Mesenchymal stem cell (in vitro differentiated cells and primary cell): ENCODE data around the gene RAX.

Experiments used
- DNase-seq: peaks from one replicate; pipeline ENCODE4 v3.0.0-alpha.2; 2013
- H2AFZ ChIP-seq: one replicate; pipeline ENCODE4 v1.6.1; 2013; ENCODE audit warnings: low read depth, mild to moderate bottlenecking, control low read depth, inconsistent platforms, low read length, moderate library complexity
- H2AK5ac ChIP-seq: 2 replicates; pipeline ENCODE4 v1.6.1; 2013; ENCODE audit warnings: low read length, moderate library complexity, mild to moderate bottlenecking, inconsistent platforms; ENCODE audit not compliant: severe bottlenecking
- H2BK120ac ChIP-seq: one replicate; pipeline ENCODE4 v1.6.1; 2013; ENCODE audit warnings: low read depth, mild to moderate bottlenecking, inconsistent platforms, low read length, moderate library complexity
- H2BK12ac ChIP-seq, 2 experiments: one replicate each; pipeline ENCODE4 v1.6.1; 2013; ENCODE audit warnings: inconsistent platforms in 2 of 2, low read length in 2 of 2, mild to moderate bottlenecking in 2 of 2, moderate library complexity in 2 of 2, control low read depth in 1 of 2
- H2BK15ac ChIP-seq: one replicate; pipeline ENCODE4 v1.6.1; 2013; ENCODE audit warnings: mild to moderate bottlenecking, low read depth, inconsistent platforms; ENCODE audit not compliant: poor library complexity, severe bottlenecking
- H2BK5ac ChIP-seq: 2 replicates; pipeline ENCODE4 v1.6.1; 2013; ENCODE audit warnings: low read depth, mild to moderate bottlenecking, low read length, control low read depth, inconsistent platforms; ENCODE audit not compliant: poor library complexity, severe bottlenecking
- H3K14ac ChIP-seq, 2 experiments: one replicate each; pipeline ENCODE4 v1.6.1; 2013; ENCODE audit warnings: inconsistent platforms in 2 of 2, low read length in 2 of 2, control low read depth in 1 of 2, mild to moderate bottlenecking in 1 of 2, moderate library complexity in 1 of 2
- H3K18ac ChIP-seq, 2 experiments: one replicate each; pipeline ENCODE4 v1.6.1; 2013; ENCODE audit warnings: inconsistent platforms in 2 of 2, low read length in 2 of 2, control low read depth in 1 of 2, low read depth in 1 of 2, mild to moderate bottlenecking in 1 of 2
- H3K23ac ChIP-seq, 2 experiments: one replicate each; pipeline ENCODE4 v1.6.1; 2013; ENCODE audit warnings: inconsistent platforms in 2 of 2, low read length in 2 of 2, mild to moderate bottlenecking in 2 of 2, moderate library complexity in 2 of 2, control low read depth in 1 of 2
- H3K27ac ChIP-seq: 2 replicates; pipeline ENCODE4 v1.5.1; 2013; ENCODE audit warnings: mild to moderate bottlenecking, moderate library complexity, low read length, control low read depth, inconsistent platforms; ENCODE audit not compliant: poor library complexity, severe bottlenecking
- H3K27me3 ChIP-seq, 2 experiments: 2 replicates each; pipeline versions ENCODE4 v1.6.1 to v1.7.0; 2013; ENCODE audit warnings: low read length in 2 of 2, mild to moderate bottlenecking in 2 of 2, moderate library complexity in 2 of 2, control low read depth in 1 of 2, inconsistent platforms in 1 of 2; ENCODE audit not compliant: control insufficient read depth in 1 of 2, insufficient read depth in 1 of 2
- H3K36me3 ChIP-seq, 2 experiments: 2 replicates each; pipeline versions ENCODE4 v1.6.1 to v1.7.0; 2013; ENCODE audit warnings: low read length in 2 of 2, control low read depth in 1 of 2, inconsistent platforms in 1 of 2, low read depth in 1 of 2, mild to moderate bottlenecking in 1 of 2; ENCODE audit not compliant: insufficient read depth in 2 of 2, control insufficient read depth in 1 of 2
- H3K4ac ChIP-seq, 2 experiments: one replicate each; pipeline ENCODE4 v1.6.1; 2013; ENCODE audit warnings: inconsistent platforms in 2 of 2, low read length in 2 of 2, mild to moderate bottlenecking in 2 of 2, moderate library complexity in 2 of 2, control low read depth in 1 of 2, low read depth in 1 of 2
- H3K4me1 ChIP-seq: 2 replicates; pipeline ENCODE4 v1.6.1; 2013; ENCODE audit warnings: low read depth, low read length, control low read depth; ENCODE audit not compliant: control insufficient read depth, insufficient read depth
- H3K4me2 ChIP-seq: 2 replicates; pipeline ENCODE4 v1.6.1; 2013; ENCODE audit warnings: low read length, mild to moderate bottlenecking, inconsistent platforms; ENCODE audit not compliant: poor library complexity, severe bottlenecking
- H3K4me3 ChIP-seq, 2 experiments: 2 replicates each; pipeline versions ENCODE4 v1.5.1 to v1.7.0; 2013; ENCODE audit warnings: low read length in 2 of 2, mild to moderate bottlenecking in 2 of 2, control low read depth in 1 of 2, low read depth in 1 of 2; ENCODE audit not compliant: insufficient read depth in 1 of 2
- H3K79me1 ChIP-seq: replicated peaks from 2 replicates; pipeline ENCODE4 v1.6.1; 2013; ENCODE audit warnings: mild to moderate bottlenecking, control low read depth, low read length, inconsistent platforms; ENCODE audit not compliant: poor library complexity, severe bottlenecking
- H3K9ac ChIP-seq: 2 replicates; pipeline ENCODE4 v1.7.0; 2013; ENCODE audit warnings: mild to moderate bottlenecking, low read length, moderate library complexity
- H3K9me3 ChIP-seq: 2 replicates; pipeline ENCODE4 v1.7.0; 2013; ENCODE audit warnings: mild to moderate bottlenecking, low read length; ENCODE audit not compliant: control insufficient read depth
- H4K8ac ChIP-seq: one replicate; pipeline ENCODE4 v1.6.1; 2013; ENCODE audit warnings: inconsistent platforms, mild to moderate bottlenecking, low read length, moderate library complexity
- H4K91ac ChIP-seq: one replicate; pipeline ENCODE4 v1.6.1; 2013; ENCODE audit warnings: mild to moderate bottlenecking, low read length, inconsistent platforms
- WGBS: methylation state at CpG from one replicate; pipeline ENCODE4 v1.1.7; 2013; ENCODE audit warnings: mixed read lengths; 5-methylcytosine and 5-hydroxymethylcytosine counted together

RAX gene

GRCh38 chr18:59293317-59293716 is 20.1 kb upstream of the RAX start:
- no peaks in the 10 kb centered on the region for H3K79me1 ChIP-seq
- H3K14ac ChIP-seq: no peak overlapping the region
- H3K9me3 ChIP-seq: no peaks in the 10 kb centered on the region
- H2AFZ ChIP-seq: no peak overlapping the region
- no peak overlapping the region for H4K8ac ChIP-seq
- no peak overlapping the region for H3K9ac ChIP-seq
- no peak overlapping the region for H3K23ac ChIP-seq
- no peaks in the 10 kb centered on the region for H3K4me1 ChIP-seq
- no peak overlapping the region for H2BK12ac ChIP-seq
- H2BK120ac ChIP-seq: no peak overlapping the region
- no peak overlapping the region for H2BK15ac ChIP-seq
- H3K4me3 ChIP-seq: no peak overlapping the region
- peaks cover 37 to 71% of the 10 kb centered on the region in 2 experiments for H3K27me3 ChIP-seq
- H4K91ac ChIP-seq: no peak overlapping the region
- no peaks in the 10 kb centered on the region for H3K36me3 ChIP-seq
- no peak overlapping the region for H3K27ac ChIP-seq
- H3K4me2 ChIP-seq: no peak overlapping the region
- no peak overlapping the region for H2BK5ac ChIP-seq
- no peak overlapping the region for H3K4ac ChIP-seq
- no peak for DNase-seq
- H3K18ac ChIP-seq: no peak overlapping the region
- H2AK5ac ChIP-seq: no peak overlapping the region

GRCh38 chr18:59286341-59286740 is 13.1 kb upstream of the RAX start:
- Histone ChIP-seq H4K8ac (no peak overlapping the region), H2BK5ac (no peak overlapping the region), H3K27me3 (peaks cover 33 to 81% of the 10 kb centered on the region in 2 experiments), H2AFZ (no peak overlapping the region), H2BK120ac (no peak overlapping the region), H3K23ac (no peak overlapping the region), H3K79me1 (no peaks in the 10 kb centered on the region), H2AK5ac (no peak overlapping the region), H3K4me3 (no peak overlapping the region), H4K91ac (no peak overlapping the region), H3K36me3 (no peaks in the 10 kb centered on the region), H3K4me2 (no peak overlapping the region), H3K9ac (no peak overlapping the region), H3K9me3 (no peaks in the 10 kb centered on the region), H3K4me1 (no peaks in the 10 kb centered on the region), H3K27ac (no peak overlapping the region), H3K18ac (no peak overlapping the region), H2BK15ac (no peak overlapping the region), H3K4ac (no peak overlapping the region), H3K14ac (no peak overlapping the region), H2BK12ac (no peak overlapping the region)
- no peak for DNase-seq
- WGBS: 75% methylated on average over 6 of the region's 6 CpGs

GRCh38 chr18:59282341-59282740 is 9.1 kb upstream of the RAX start:
- Histone ChIP-seq H2BK15ac (no peak overlapping the region), H3K4ac (no peak overlapping the region), H2AK5ac (no peak overlapping the region), H3K9ac (no peak overlapping the region), H4K8ac (no peak overlapping the region), H2BK120ac (no peak overlapping the region), H3K18ac (no peak overlapping the region), H2BK5ac (no peak overlapping the region), H3K14ac (no peak overlapping the region), H3K79me1 (no peaks in the 10 kb centered on the region), H3K4me3 (no peak overlapping the region), H3K9me3 (no peaks in the 10 kb centered on the region), H3K27ac (no peak overlapping the region), H3K27me3 (peaks cover 51 to 96% of the 10 kb centered on the region in 2 experiments), H2AFZ (no peak overlapping the region), H4K91ac (no peak overlapping the region), H3K36me3 (no peaks in the 10 kb centered on the region), H3K4me2 (no peak overlapping the region), H2BK12ac (no peak overlapping the region), H3K4me1 (no peaks in the 10 kb centered on the region), H3K23ac (no peak overlapping the region)
- no peak for DNase-seq
- whole genome bisulfite sequencing: 78% methylated on average over 8 of the region's 11 CpGs

DNA sequence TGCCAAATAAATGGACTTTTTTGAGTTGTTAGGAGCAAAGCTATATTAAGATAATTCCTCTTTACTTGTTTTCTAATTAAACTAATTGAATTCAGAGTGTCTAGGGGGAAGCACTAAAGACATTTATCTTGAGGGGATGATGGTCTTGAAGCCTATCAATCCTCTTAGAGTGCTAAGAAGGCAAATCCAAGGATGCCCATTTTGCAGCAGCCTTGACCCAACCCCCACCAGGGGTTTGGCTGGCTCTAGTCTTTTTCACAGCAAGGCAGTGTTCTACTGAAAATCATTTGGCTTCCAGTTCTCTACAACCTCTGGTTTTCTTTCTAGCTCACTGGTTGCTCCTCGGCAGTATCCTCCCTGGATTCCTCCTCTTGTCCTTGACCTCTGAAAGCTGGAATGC is 6.5 kb upstream of the RAX start:
- Histone ChIP-seq H2AFZ (no peak overlapping the region), H3K18ac (no peak overlapping the region), H3K4ac (no peak overlapping the region), H3K14ac (no peak overlapping the region), H3K4me3 (no peak overlapping the region), H4K91ac (no peak overlapping the region), H3K27ac (no peak overlapping the region), H2AK5ac (no peak overlapping the region), H3K27me3 (peaks cover 58 to 96% of the 10 kb centered on the region in 2 experiments), H2BK12ac (no peak overlapping the region), H3K23ac (no peak overlapping the region), H3K4me1 (no peaks in the 10 kb centered on the region), H3K36me3 (no peaks in the 10 kb centered on the region), H3K9ac (no peak overlapping the region), H3K79me1 (no peaks in the 10 kb centered on the region), H3K9me3 (no peaks in the 10 kb centered on the region), H2BK15ac (no peak overlapping the region), H3K4me2 (no peak overlapping the region), H2BK5ac (no peak overlapping the region), H2BK120ac (no peak overlapping the region), H4K8ac (no peak overlapping the region)
- DNase-seq: no peak
- 57% methylated on average over 1 of the region's 1 CpG for WGBS
